Measurements from ENCODE around the gene WDFY2. TPM values are rescaled to one million over a fixed set of nuclear protein-coding genes. Genes with fewer than 3 reads are reported as not detected.
A peak's percentile ranks its signal among the peaks of the same experiment; 100 is the strongest.

WDFY2 gene
- total and polyA plus RNA-seq, 11 donors, result 2.0 to 12.6 (median 6.5) TPM

DNA sequence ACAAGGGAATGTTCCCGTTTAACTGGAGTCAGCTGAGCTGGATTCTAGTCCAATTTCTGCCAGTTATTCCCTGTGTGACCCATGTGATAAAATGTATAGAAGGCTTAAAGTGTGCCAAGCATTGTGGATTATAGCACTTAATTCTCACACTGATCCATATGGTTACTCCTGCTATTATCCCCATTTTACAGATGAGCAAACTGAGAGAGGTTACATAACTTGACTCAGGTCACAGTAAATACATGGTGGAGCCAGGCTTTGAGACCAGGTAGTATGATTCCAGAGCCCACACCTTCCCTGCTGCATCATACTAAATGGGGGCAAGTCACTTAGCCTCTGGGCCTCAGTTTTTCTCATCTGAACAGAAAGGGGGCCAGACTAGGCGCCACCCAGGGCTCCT, 221.7 kb downstream of the WDFY2 start:
- H3K4me3 ChIP-seq, result no peak overlapping the region
- WGBS, 4 donors, result 88 to 93% (median 92%) methylated on average over 2 of the region's 2 CpGs
- intact Hi-C loops (cut with DNase I), result loop anchor here in 5 of 10 donors (2.0 to 10.0 kb wide), 3 partner anchors 221 to 581 kb away; partner anchors contain the start of genes WDFY2 (in 3 of the 5), FAM124A (in 1 of the 5) and INTS6 (in 1 of the 5)
- H3K36me3 ChIP-seq, result no peaks in the 10 kb centered on the region
- DNase-seq, result no peak
- H3K9me3 ChIP-seq, result no peaks in the 10 kb centered on the region
- TF ChIP-seq, protein P1, sequence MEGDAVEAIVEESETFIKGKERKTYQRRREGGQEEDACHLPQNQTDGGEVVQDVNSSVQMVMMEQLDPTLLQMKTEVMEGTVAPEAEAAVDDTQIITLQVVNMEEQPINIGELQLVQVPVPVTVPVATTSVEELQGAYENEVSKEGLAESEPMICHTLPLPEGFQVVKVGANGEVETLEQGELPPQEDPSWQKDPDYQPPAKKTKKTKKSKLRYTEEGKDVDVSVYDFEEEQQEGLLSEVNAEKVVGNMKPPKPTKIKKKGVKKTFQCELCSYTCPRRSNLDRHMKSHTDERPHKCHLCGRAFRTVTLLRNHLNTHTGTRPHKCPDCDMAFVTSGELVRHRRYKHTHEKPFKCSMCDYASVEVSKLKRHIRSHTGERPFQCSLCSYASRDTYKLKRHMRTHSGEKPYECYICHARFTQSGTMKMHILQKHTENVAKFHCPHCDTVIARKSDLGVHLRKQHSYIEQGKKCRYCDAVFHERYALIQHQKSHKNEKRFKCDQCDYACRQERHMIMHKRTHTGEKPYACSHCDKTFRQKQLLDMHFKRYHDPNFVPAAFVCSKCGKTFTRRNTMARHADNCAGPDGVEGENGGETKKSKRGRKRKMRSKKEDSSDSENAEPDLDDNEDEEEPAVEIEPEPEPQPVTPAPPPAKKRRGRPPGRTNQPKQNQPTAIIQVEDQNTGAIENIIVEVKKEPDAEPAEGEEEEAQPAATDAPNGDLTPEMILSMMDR (IDR thresholded peaks at IDR 0.05), result no peak
- no peak for TF ChIP-seq POLR2A (IDR thresholded peaks at IDR 0.05)
- H3K4me1 ChIP-seq, result peaks cover 6 to 55% (median 35%) of the 10 kb centered on the region in 12 donors
- H3K27ac ChIP-seq, result peak overlapping the region in 8 of 12 donors; percentile 12 to 100 (median 100)
- no peak for ATAC-seq
- H3K27me3 ChIP-seq, result no peaks in the 10 kb centered on the region

DNA sequence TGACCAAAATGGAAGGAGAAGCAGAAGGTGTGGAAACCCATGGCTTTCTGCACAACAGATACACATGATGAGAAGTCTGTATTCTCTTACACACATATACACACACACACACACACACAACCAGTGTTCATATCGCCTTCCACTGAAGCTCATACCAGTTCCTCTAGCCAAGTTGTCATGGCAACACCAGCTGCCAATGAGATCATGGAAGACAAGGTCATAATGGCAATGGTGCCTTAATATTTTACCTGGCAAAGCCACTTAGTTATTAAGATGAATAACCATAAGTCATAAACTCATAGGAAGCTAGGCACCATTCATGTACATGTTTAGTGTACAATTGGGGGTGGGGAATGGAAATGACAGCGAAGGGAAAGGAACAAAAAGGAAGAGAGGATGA, 222.3 kb downstream of the WDFY2 start:
- Histone ChIP-seq H3K27ac (peak overlapping the region in 4 of 12 donors; percentile 3 to 100 (median 18)), H3K9me3 (no peaks in the 10 kb centered on the region), H3K36me3 (no peaks in the 10 kb centered on the region), H3K4me1 (peaks cover 6 to 49% (median 28%) of the 10 kb centered on the region in 12 donors), H3K4me3 (no peak overlapping the region), H3K27me3 (no peaks in the 10 kb centered on the region)
- 44 to 54% (median 48%) methylated on average over 2 of the region's 2 CpGs for WGBS, 4 donors
- ATAC-seq, result no peak
- no peak for DNase-seq
- no peak for TF ChIP-seq POLR2A (IDR thresholded peaks at IDR 0.05)
- TF ChIP-seq, protein P1 (IDR thresholded peaks at IDR 0.05), result no peak
- intact Hi-C loops (cut with DNase I), result loop anchor here in 4 of 10 donors (10.0 kb wide), 2 partner anchors 222 to 582 kb away; partner anchors contain the start of genes WDFY2 (in 3 of the 4) and FAM124A (in 1 of the 4)

DNA sequence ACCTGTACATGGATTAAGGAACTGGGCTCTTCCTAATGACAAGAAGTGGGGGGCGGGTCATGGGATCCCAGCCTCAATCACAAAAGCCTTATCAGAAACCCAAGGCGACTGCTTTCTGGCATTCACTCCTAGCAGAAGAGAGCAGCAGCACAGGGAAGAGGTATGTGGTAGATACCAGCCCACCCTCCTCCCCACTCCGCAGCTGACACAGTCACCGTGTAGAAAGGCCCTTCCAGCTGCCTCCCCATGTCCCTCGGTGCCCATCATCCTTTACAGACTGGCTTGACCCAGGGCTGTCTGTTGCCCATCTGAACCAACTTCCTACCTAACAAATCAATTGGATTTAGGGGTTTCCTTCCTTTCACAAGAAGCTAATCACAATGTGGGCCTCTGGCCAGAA, 222.8 kb downstream of the WDFY2 start:
- intact Hi-C loops (cut with DNase I), result loop anchor here in 4 of 10 donors (10.0 kb wide), 2 partner anchors 222 to 582 kb away; partner anchors contain the start of genes WDFY2 (in 3 of the 4) and FAM124A (in 1 of the 4)

DNA sequence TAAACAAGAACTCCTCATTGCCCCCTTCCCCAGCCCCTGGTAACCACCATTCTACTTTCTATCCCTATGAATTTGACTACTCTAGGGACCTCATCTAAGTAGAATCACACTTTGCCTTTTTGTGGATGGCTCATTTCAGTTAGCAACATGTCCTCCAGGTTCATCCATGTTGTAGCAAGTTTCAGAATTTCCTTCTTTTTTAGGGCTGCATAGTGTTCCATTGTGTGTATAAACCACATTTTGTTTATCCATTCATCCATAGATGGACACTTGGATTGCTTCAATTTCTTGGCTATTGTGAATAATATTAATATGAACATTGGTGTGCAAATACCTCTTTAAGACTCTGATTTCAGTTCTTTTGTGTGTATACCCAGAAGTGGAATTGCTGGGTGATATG, 224.5 kb downstream of the WDFY2 start:
- TF ChIP-seq, protein P1 (IDR thresholded peaks at IDR 0.05), result no peak
- no peak for TF ChIP-seq POLR2A (IDR thresholded peaks at IDR 0.05)
- Histone ChIP-seq H3K27me3 (no peaks in the 10 kb centered on the region), H3K27ac (no peak overlapping the region), H3K4me3 (no peak overlapping the region), H3K9me3 (no peaks in the 10 kb centered on the region), H3K4me1 (peaks cover 0 to 34% (median 12%) of the 10 kb centered on the region in 12 donors), H3K36me3 (no peaks in the 10 kb centered on the region)
- ATAC-seq (no peak), DNase-seq (no peak)
- intact Hi-C loops (cut with DNase I), result loop anchor here in 4 of 10 donors (10.0 kb wide), 2 partner anchors 224 to 584 kb away; partner anchors contain the start of genes WDFY2 (in 3 of the 4) and FAM124A (in 1 of the 4)

More for the DNA sequence above, 222.8 kb downstream of the WDFY2 start:
- no peak for ATAC-seq
- Histone ChIP-seq H3K36me3 (no peaks in the 10 kb centered on the region), H3K27me3 (no peaks in the 10 kb centered on the region), H3K4me3 (no peak overlapping the region), H3K9me3 (no peaks in the 10 kb centered on the region), H3K4me1 (peaks cover 6 to 47% (median 25%) of the 10 kb centered on the region in 12 donors), H3K27ac (peak overlapping the region in 3 of 12 donors; percentile 2 to 100 (median 3))
- TF ChIP-seq, protein P1 (IDR thresholded peaks at IDR 0.05), result no peak
- no peak for TF ChIP-seq POLR2A (IDR thresholded peaks at IDR 0.05)
- no peak for DNase-seq
- WGBS, 4 donors, result 42 to 55% (median 50%) methylated on average over 4 to 5 of the region's 5 CpGs
